ENCODE results near the gene PDS5B.

DNA sequence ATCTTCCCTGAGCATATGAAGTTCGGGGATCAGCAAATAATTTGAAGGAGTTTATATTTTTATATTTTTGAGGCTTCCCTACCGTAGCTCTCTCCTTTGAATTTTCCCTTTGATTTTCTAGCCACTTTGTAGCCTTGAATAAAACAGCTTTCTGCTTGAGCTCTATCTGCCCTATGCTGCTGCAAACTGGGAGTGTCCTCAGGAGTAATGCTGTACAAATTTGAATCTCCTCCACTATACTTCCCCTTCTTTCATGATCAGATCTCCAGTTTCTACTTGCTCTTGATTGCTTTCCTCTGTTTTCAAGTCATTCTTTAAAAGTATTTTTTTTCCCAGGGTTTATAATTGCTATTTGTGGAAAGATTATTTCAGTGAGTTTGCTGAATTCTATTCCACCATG lies 14.6 kb downstream of the PDS5B start:
- TF ChIP-seq, protein P1, sequence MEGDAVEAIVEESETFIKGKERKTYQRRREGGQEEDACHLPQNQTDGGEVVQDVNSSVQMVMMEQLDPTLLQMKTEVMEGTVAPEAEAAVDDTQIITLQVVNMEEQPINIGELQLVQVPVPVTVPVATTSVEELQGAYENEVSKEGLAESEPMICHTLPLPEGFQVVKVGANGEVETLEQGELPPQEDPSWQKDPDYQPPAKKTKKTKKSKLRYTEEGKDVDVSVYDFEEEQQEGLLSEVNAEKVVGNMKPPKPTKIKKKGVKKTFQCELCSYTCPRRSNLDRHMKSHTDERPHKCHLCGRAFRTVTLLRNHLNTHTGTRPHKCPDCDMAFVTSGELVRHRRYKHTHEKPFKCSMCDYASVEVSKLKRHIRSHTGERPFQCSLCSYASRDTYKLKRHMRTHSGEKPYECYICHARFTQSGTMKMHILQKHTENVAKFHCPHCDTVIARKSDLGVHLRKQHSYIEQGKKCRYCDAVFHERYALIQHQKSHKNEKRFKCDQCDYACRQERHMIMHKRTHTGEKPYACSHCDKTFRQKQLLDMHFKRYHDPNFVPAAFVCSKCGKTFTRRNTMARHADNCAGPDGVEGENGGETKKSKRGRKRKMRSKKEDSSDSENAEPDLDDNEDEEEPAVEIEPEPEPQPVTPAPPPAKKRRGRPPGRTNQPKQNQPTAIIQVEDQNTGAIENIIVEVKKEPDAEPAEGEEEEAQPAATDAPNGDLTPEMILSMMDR (IDR thresholded peaks at IDR 0.05), result no peak
- no peak for TF ChIP-seq POLR2A (IDR thresholded peaks at IDR 0.05)

All from heart left ventricle (tissue), 13 donors.